ENCODE results near the gene OR10K2. TPM values are rescaled to one million over a fixed set of nuclear protein-coding genes. Genes with fewer than 3 reads are reported as not detected.
"Not testable (repeated sequence)": the region's sequence is repeated elsewhere in the genome, so short reads cannot be mapped to it uniquely, and the experiment has no call there.

The OR10K2 gene
- total RNA-seq, 1 donor from 2014 or later = not detected

DNA sequence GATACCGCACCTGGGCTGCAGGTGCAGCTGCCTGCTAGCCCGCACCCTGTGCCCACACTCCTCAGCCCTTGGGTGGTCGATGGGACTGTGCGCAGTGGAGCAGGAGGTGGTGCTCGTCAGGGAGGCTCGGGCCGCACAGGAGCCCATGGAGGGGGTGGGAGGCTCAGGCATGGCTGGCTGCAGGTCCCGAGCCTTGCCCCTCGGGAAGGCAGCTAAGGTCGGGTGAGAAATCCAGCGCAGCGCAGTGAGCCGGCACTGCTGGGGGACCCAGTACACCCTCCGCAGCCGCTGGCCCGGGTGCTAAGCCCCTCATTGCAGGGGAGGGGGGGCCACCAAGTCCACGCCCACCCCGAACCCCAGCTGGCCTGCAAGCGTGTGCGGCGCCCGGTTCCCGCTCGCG lies 51.9 kb downstream of the OR10K2 start:
- DNase-seq (ENCODE audit: low spot score) = not testable (repeated sequence)

DNA sequence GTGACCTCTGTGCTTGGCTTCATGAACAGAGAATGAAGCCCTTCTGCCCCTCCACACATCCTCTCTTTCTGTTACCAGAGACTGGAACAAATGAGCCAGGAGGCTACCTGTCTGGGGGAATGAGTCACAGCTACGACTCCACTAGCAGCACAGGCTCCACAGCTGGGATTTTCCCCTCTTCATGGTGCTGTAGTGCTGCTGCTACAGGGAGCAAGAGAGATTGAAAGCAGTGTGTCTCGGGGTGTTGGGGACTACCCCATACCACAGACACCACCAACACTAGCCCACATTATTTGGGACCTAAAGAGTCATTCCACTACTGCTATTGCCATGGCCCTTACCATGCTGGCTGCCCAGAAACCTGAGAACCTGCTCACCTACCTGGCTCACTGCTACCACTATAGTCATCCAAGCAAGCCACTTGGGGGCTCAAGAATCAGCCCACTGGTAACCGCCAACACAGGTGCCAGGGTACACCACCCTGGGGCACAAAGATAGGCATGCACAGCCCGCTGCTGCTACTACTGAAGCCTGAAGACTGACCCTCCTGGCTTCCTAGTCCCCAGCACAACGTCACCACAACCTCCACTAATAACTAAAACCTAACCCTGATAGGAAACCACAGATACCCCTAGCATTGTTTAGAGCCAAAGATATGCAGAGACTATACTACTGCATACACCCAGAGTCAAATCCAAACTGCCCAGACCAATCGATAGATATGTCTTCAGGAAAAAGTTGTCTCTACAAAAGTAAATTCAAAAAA lies 54.7 kb downstream of the OR10K2 start:
- no peak for DNase-seq (ENCODE audit: low spot score)
- intact Hi-C loops (cut with DNase I) = no loop called here

More for the DNA sequence above, 51.9 kb downstream of the OR10K2 start:
- intact Hi-C loops (cut with DNase I) = not testable (repeated sequence)

Other genes starting within 250 kb of the OR10K2 start
- 1.2 TPM for gene CD1D, start 245.3 kb downstream of the OR10K2 start, total RNA-seq
- gene CD1A, start 171.8 kb downstream of the OR10K2 start, total RNA-seq = not detected
- 0.22 TPM for gene CD1C, start 136.3 kb downstream of the OR10K2 start, total RNA-seq
- gene CD1B, start 94.7 kb downstream of the OR10K2 start, total RNA-seq = not detected
- gene CD1E, start 72.3 kb downstream of the OR10K2 start, total RNA-seq = not detected
- not detected for gene OR10T2, start 26.8 kb downstream of the OR10K2 start, total RNA-seq
- not detected for gene OR10K1, start 35.6 kb upstream of the OR10K2 start, total RNA-seq
- gene OR10R2, start 46.0 kb upstream of the OR10K2 start, total RNA-seq = not detected
- gene OR6Y1, start 128.2 kb upstream of the OR10K2 start, total RNA-seq = not detected
- not detected for gene OR6P1, start 144.3 kb upstream of the OR10K2 start, total RNA-seq
- gene OR10X1, start 153.7 kb upstream of the OR10K2 start, total RNA-seq = not detected
- not detected for gene OR10Z1, start 179.0 kb upstream of the OR10K2 start, total RNA-seq